Osteocyte (in vitro differentiated cells): ENCODE data around the gene EIF1. TPM values are rescaled to one million over a fixed set of nuclear protein-coding genes. Genes with fewer than 3 reads are reported as not detected.
"Not testable (repeated sequence)": the region's sequence is repeated elsewhere in the genome, so short reads cannot be mapped to it uniquely, and the experiment has no call there.

Experiments used
- DNase-seq: peaks from one replicate; pipeline ENCODE4 v3.0.0; 2021; ENCODE audit warnings: mixed read lengths; ENCODE audit not compliant: unreplicated experiment; ENCODE audit errors: extremely low spot score
- H3K27ac Mint-ChIP-seq: one replicate; pipeline ENCODE4 v1.8.0; 2021; ENCODE audit warnings: mild to moderate bottlenecking, mixed read lengths; ENCODE audit not compliant: unreplicated experiment
- H3K27me3 Mint-ChIP-seq: one replicate; pipeline ENCODE4 v1.8.0; 2021; ENCODE audit warnings: mixed read lengths; ENCODE audit not compliant: unreplicated experiment
- H3K36me3 Mint-ChIP-seq: one replicate; pipeline ENCODE4 v1.8.0; 2021; ENCODE audit warnings: mixed read lengths; ENCODE audit not compliant: unreplicated experiment
- H3K4me1 Mint-ChIP-seq: one replicate; pipeline ENCODE4 v1.8.0; 2021; ENCODE audit warnings: mixed read lengths; ENCODE audit not compliant: unreplicated experiment
- H3K4me3 Mint-ChIP-seq: one replicate; pipeline ENCODE4 v1.8.0; 2021; ENCODE audit warnings: mild to moderate bottlenecking, moderate library complexity, mixed read lengths; ENCODE audit not compliant: unreplicated experiment
- H3K9me3 Mint-ChIP-seq: one replicate; pipeline ENCODE4 v1.8.0; 2021; ENCODE audit warnings: mixed read lengths; ENCODE audit not compliant: unreplicated experiment
- long read RNA-seq: library from polyadenylated mRNA; unstranded; transcript quantifications from one replicate; pipeline ENCODE4 v2.0.0, GENCODE V29; 2021
- total RNA-seq: library from RNA; stranded (reverse); gene quantifications from 2 replicates; pipeline ENCODE4 v1.2.1, GENCODE V29; 2021
- TF ChIP-seq, protein P1 (sequence below): fragments of 200-600 bp; sonication (generic); IDR thresholded peaks from 2 replicates; pipeline ENCODE4 v1.5.0; 2021; ENCODE audit warnings: antibody characterized with exemption, mild to moderate bottlenecking, moderate library complexity

EIF1 gene
- total RNA-seq, result 1,019 and 1,057 TPM in 2 replicates
- long read RNA-seq, transcript EIF1-203 (4 exons, 2,330 nt), result major isoform, 247 of 340 reads
- long read RNA-seq, transcript EIF1-202 (2 exons, 2,170 nt), result minor isoform, 12 of 340 reads
- long read RNA-seq, partial matches to known transcripts, result 64 of 340 reads
- long read RNA-seq, other reads (novel, unspliced or antisense), result 15 of 340 reads

DNA sequence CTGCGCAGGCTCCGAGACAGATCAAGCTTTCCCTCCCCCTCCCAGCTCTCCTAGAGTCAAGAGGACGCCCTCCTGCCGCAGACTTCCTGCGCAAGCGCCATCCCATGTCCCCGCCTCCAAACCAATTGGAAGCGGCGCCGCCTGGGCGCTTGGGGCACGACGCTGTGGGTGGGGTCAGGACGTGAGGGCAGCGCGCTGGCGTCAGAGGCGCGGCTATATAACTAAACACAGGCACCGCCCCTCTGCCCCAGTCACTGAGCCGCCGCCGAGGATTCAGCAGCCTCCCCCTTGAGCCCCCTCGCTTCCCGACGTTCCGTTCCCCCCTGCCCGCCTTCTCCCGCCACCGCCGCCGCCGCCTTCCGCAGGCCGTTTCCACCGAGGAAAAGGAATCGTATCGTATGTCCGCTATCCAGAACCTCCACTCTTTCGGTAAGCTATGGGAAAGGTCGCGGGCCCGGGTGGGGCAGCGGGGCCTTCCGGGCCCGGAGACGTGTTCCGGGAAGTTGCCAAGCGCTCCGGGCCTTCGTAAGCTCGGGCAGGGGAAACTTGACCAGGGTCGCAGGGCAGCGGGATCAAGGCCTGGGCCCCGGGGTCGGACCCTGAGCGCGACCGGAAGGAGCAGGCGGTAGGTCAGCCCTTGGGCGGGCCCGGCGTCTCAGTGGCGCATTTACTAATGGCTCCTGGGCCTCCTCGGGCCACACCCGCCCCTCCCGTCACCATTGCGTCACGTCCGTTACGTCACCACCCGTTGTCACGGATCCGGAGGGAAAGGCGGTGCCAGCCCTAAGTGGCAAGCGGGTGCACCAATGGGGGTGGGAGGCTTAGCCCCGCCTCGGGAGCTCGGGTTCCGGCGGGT is at the start of gene EIF1:
TSS of gene EIF1 (plus strand) at position 245 of the 856 bp plus-strand sequence. CDS start at position 399, 154 bp downstream.
- Mint-ChIP-seq H3K27me3 (peaks cover 5% of the 10 kb centered on the region), H3K27ac (peak within 1 kb of the TSS; percentile 100), H3K36me3 (peaks cover 38% of the 10 kb centered on the region), H3K9me3 (no peaks in the 10 kb centered on the region), H3K4me1 (peaks cover 21% of the 10 kb centered on the region), H3K4me3 (peak within 1 kb of the TSS; percentile 92)
- peak; percentile 100 for DNase-seq
- TF ChIP-seq, protein P1, sequence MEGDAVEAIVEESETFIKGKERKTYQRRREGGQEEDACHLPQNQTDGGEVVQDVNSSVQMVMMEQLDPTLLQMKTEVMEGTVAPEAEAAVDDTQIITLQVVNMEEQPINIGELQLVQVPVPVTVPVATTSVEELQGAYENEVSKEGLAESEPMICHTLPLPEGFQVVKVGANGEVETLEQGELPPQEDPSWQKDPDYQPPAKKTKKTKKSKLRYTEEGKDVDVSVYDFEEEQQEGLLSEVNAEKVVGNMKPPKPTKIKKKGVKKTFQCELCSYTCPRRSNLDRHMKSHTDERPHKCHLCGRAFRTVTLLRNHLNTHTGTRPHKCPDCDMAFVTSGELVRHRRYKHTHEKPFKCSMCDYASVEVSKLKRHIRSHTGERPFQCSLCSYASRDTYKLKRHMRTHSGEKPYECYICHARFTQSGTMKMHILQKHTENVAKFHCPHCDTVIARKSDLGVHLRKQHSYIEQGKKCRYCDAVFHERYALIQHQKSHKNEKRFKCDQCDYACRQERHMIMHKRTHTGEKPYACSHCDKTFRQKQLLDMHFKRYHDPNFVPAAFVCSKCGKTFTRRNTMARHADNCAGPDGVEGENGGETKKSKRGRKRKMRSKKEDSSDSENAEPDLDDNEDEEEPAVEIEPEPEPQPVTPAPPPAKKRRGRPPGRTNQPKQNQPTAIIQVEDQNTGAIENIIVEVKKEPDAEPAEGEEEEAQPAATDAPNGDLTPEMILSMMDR, result no peak

DNA sequence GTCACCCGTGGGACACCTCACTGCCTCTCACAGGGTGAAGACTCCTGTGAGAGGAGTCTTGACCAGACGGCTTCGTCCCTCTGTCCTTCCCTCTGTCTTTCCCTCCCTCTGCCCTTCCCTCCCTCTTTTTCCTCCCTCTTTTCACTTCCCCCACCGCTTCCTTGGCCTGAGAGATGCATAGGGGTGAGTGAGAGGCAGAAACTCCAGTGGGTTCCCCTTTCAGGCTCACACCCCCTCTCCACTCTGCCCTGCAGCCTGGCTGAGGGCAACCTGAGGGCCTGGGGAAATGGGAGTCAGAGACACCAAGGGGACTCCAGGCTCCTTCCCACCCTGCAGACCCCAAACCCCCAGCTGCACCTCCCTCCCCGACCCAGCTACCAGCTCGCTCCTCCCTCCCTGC is 49.7 kb upstream of the EIF1 start:
- Mint-ChIP-seq H3K4me3 (no peak overlapping the region), H3K27ac (no peak overlapping the region), H3K27me3 (no peaks in the 10 kb centered on the region), H3K36me3 (no peaks in the 10 kb centered on the region), H3K9me3 (no peaks in the 10 kb centered on the region), H3K4me1 (peaks cover 9% of the 10 kb centered on the region)
- TF ChIP-seq, protein P1, result no peak
- no peak for DNase-seq

DNA sequence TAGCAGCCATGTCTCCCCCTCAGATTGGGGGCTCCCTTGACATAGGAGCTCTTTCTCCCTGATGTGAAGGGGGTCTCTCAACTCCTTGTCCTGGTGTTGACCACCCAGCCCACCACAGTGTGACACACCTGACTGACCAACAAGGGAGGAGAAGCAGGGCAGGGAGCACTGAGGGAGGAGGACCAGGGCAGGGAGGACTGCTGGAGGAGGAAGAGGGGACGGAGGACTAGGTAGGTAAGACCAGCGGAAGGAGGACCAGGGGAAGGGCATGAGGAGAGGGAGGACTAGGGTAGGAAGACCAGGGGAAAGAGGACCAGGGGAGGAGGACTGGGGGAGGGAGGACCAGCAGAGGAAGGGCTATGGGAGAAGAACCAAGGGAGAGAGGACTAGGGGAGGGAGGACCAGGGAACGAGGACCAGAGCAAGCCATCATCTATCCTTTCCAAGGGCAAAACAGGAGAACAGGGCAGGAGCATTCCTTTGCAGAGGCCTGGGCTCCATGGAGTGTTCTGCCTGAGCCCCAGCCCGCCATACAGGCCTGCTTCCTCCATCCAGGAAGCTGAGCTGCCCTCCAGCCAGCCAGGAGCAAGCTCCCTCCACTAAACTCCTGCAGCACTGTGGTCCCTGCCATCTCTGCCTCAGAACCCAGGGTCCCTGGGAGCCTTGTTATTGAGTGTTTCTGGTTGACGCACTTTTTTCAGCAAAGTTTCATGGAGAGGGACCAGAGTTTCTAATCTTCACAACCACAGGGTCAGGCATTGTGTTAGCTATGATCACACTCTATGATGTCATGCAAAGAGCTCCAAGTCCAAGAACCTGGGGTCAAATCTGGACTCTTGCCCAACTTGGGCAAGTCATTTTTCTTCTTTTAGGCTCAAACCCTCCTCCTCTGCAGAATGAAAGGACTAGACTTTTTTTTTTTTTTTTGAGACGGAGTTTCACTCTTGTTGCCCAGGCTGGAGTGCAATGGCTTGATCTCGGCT is 48.9 kb upstream of the EIF1 start:
- Mint-ChIP-seq H3K36me3 (no peaks in the 10 kb centered on the region), H3K27me3 (no peaks in the 10 kb centered on the region), H3K4me1 (peaks cover 9% of the 10 kb centered on the region), H3K27ac (no peak overlapping the region), H3K9me3 (no peaks in the 10 kb centered on the region), H3K4me3 (no peak overlapping the region)
- no peak for DNase-seq
- TF ChIP-seq, protein P1, result no peak

DNA sequence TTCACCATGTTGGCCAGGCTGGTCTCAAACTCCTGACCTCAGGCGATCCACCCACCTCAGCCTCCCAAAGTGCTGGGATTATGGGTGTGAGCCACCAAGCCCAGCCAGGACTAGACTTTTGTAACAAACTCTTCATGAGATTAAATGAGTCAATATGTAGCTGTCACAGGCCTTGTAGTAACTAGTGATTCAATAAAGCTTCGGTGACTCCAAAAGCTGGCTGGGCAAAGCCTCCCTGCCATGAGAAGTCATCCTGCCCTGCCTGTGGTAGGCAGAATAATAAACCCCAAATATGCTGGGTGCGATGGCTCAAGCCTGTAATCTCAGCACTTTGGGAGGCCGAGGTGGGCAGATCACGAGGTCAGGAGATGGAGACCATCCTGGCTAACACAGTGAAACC is 48.1 kb upstream of the EIF1 start:
- H3K4me3 Mint-ChIP-seq, H3K4me1 Mint-ChIP-seq, DNase-seq, H3K36me3 Mint-ChIP-seq, H3K27me3 Mint-ChIP-seq, H3K27ac Mint-ChIP-seq, H3K9me3 Mint-ChIP-seq: not testable (repeated sequence)

DNA sequence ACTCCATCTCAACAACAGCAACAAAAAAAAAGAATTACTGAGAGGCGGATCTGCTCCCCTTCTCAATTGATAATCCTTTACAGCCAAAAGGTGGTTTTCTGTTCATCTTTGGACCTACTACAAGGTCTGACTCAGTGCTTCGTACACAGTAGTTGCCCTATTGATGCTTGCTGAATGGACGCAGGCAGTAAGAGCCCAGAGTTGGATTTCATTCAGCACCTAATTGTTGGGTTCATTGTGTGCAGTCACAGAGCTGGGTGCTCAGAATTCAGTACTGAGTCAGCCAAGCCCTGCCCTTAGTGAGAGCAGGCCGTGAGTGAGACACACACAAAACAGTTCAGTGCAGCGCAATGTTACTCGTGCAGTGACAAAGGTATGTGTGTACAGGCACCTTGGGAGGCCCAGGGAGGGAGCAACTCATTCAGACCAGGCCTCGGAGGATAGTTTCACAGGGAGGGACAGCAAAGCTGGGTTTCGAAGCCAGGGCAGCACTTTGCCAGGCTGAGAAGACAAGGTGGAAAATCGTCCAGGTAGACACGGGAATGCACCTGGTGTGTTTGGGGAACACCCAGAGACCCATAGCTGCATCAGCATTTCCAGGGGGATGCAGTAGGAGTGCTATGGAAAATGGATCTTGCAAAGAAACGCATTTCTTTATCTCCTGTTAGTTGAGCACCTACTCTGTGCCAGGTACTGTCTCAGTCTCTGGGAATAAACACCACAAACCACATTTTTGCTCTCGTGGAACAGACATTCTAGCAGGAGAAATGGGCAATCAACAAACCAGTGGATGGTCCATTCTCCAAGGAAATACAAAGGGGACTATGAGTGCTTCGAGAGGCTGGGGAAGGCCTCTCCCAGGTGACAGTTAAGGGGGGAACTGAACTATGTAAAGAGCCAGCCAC is 46.2 kb upstream of the EIF1 start:
- TF ChIP-seq, protein P1, result no peak
- no peak overlapping the region for H3K4me3 Mint-ChIP-seq
- H3K9me3 Mint-ChIP-seq, result no peaks in the 10 kb centered on the region
- no peak for DNase-seq
- peaks cover 9% of the 10 kb centered on the region for H3K4me1 Mint-ChIP-seq
- H3K36me3 Mint-ChIP-seq, result no peaks in the 10 kb centered on the region
- no peak overlapping the region for H3K27ac Mint-ChIP-seq
- no peaks in the 10 kb centered on the region for H3K27me3 Mint-ChIP-seq
